Measurements from ENCODE around the gene OSTM1.

The OSTM1 gene

DNA sequence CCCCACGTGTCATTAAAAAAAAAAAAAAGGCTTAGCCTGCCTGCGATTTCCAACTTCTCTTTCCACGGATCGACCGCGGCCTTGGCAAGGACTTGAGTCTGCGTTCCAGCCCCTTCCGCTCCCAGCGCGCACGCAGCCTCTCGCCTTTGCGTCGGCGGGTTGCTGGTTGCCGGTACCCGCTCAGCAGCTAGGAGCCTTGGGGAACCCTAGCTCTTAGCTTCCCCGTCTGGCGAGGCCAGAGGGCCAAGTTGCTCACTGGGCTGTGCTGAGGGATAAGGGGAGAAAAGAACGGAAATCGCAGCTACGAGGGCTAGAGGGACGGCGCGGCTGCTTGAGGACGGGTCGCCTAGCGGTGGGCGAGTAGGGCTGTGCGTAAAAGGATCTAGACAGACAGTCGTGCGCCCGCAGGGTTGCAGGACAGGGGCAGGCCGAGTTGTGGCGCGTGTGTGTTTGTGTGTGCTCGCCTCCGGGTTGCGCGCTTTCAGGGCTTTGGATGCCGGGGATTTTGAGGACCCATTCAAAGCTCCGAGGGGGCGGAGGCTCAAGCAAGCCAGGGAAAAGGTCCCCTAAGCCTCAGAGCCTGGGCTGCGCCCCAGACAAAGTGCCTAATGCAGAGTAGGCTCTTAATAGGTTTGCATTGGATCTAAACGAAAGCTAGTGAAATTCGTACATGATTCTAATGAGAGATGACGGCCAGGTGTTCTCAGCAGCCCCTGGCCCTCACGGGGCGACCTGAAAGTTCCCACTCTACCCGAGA, 40.5 kb upstream of the OSTM1 start:
- in situ Hi-C loops (cut with HindIII; ENCODE audit: low sequenced_read_pairs): loop anchor here (5.0 to 10.0 kb wide), 2 partner anchors 37 to 380 kb away; no protein-coding TSS in a partner anchor
- TF ChIP-seq CTCF (IDR thresholded peaks at IDR 0.05; ENCODE audit: low read depth, low read length, missing control alignments): peak; percentile 39
- DNase-seq (ENCODE audit: low read depth): peak; percentile 51
- peak overlapping the region; percentile 45 for H3K4me3 ChIP-seq (ENCODE audit: low read depth, low read length)

GRCh38 chr6:108113557-108114519, 39.3 kb upstream of the OSTM1 start:
- DNase-seq (ENCODE audit: low read depth): peak; percentile 53
- peak overlapping the region; percentile 17 for H3K4me3 ChIP-seq (ENCODE audit: low read depth, low read length)
- TF ChIP-seq CTCF (IDR thresholded peaks at IDR 0.05; ENCODE audit: low read depth, low read length, missing control alignments): peak; percentile 55
- in situ Hi-C loops (cut with HindIII; ENCODE audit: low sequenced_read_pairs): loop anchor here (5.0 to 10.0 kb wide), 2 partner anchors 38 to 381 kb away; no protein-coding TSS in a partner anchor

DNA sequence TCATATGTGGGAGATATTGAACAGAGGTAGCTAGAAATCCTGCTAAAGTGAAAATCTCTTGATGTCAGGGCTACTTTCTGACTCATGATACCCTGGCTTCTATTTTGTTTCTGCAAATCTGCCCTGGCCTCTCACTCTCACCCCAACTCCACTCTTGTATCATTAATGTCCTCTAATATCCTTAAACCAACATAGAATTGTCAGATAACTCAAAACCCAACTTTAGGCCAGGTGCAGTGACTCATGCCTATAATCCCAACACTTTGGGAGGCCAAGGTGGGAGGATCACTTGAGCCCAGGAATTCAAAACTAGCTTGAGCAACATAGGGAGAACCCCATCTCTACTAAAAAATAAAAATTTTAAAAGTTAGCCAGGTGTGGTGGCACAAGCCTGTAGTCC, 33.8 kb upstream of the OSTM1 start:
- H3K4me3 ChIP-seq (ENCODE audit: low read depth, low read length): no peak overlapping the region
- TF ChIP-seq CTCF (IDR thresholded peaks at IDR 0.05; ENCODE audit: low read depth, low read length, missing control alignments): no peak
- no peak for DNase-seq (ENCODE audit: low read depth)
- in situ Hi-C loops (cut with HindIII; ENCODE audit: low sequenced_read_pairs): no loop called here

GRCh38 chr6:108107102-108107501, 32.6 kb upstream of the OSTM1 start:
- no peak for DNase-seq (ENCODE audit: low read depth)
- in situ Hi-C loops (cut with HindIII; ENCODE audit: low sequenced_read_pairs): no loop called here
- no peak overlapping the region for H3K4me3 ChIP-seq (ENCODE audit: low read depth, low read length)
- no peak for TF ChIP-seq CTCF (IDR thresholded peaks at IDR 0.05; ENCODE audit: low read depth, low read length, missing control alignments)

- no peak for DNase-seq (ENCODE audit: low read depth)
- in situ Hi-C loops (cut with HindIII; ENCODE audit: low sequenced_read_pairs): no loop called here
- TF ChIP-seq CTCF (IDR thresholded peaks at IDR 0.05; ENCODE audit: low read depth, low read length, missing control alignments): no peak
These were observed 32.2 kb upstream of the OSTM1 start for GRCh38 chr6:108106694-108107093.

DNA sequence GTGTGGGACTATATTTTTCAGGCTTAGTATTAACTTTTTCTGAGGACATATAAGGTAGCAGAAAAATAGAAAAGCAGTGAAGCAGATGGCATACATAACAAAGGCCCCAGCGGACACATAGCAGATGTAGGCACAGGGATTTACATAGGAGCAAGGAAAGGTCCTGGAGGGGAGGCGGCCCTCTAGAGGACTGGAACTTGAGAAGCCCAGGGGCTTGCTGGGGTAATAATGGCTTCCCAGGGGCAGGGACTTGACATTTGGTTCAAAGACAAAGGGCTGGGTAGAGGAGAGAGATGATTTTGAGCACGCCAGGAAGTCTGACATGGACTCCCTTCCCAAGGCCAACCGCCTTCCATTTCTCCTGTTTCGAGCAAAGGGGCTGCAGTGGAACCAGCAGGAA, 31.7 kb upstream of the OSTM1 start:
- in situ Hi-C loops (cut with HindIII; ENCODE audit: low sequenced_read_pairs): no loop called here
- TF ChIP-seq CTCF (IDR thresholded peaks at IDR 0.05; ENCODE audit: low read depth, low read length, missing control alignments): no peak
- no peak overlapping the region for H3K4me3 ChIP-seq (ENCODE audit: low read depth, low read length)
- DNase-seq (ENCODE audit: low read depth): no peak

More at GRCh38 chr6:108106694-108107093, 32.2 kb upstream of the OSTM1 start:
- no peak overlapping the region for H3K4me3 ChIP-seq (ENCODE audit: low read depth, low read length)

All from astrocyte of the cerebellum (primary cell).